Measurements from ENCODE around the gene CD244. TPM values are rescaled to one million over a fixed set of nuclear protein-coding genes. Genes with fewer than 3 reads are reported as not detected.

Gene CD244
- total RNA-seq, 2 donors from 2014 or later, result 0.73 to 1.4 TPM

- Mint-ChIP-seq H3K27ac (peak overlapping the region; percentile 90), H3K4me3 (no peak overlapping the region), H3K4me1 (peaks cover 30% of the 10 kb centered on the region), H3K27me3 (no peaks in the 10 kb centered on the region), H3K36me3 (ENCODE audit: low read depth) (peaks cover 5% of the 10 kb centered on the region)
- no peaks in the 10 kb centered on the region for H3K9me3 ChIP-seq (ENCODE audit: control insufficient read depth, low read length, poor library complexity, severe bottlenecking)
- DNase-seq (peak; percentile 51 to 71 (median 52)), ATAC-seq (peak; percentile 78)
Measured at GRCh38 chr1:160830321-160831153, 32.1 kb downstream of the CD244 start.

GRCh38 chr1:160829766-160830165 is 32.9 kb downstream of the CD244 start:
- Mint-ChIP-seq H3K4me3 (no peak overlapping the region), H3K36me3 (ENCODE audit: low read depth) (peaks cover 5% of the 10 kb centered on the region), H3K27me3 (no peaks in the 10 kb centered on the region), H3K4me1 (peaks cover 25% of the 10 kb centered on the region), H3K27ac (peak overlapping the region; percentile 51)
- no peaks in the 10 kb centered on the region for H3K9me3 ChIP-seq (ENCODE audit: control insufficient read depth, low read length, poor library complexity, severe bottlenecking)
- no peak for ATAC-seq
- DNase-seq, result no peak

GRCh38 chr1:160827418-160827817 is 35.3 kb downstream of the CD244 start:
- peaks cover 5% of the 10 kb centered on the region for H3K36me3 Mint-ChIP-seq (ENCODE audit: low read depth)
- DNase-seq (no peak), ATAC-seq (no peak)
- H3K9me3 ChIP-seq (ENCODE audit: control insufficient read depth, low read length, poor library complexity, severe bottlenecking), result no peaks in the 10 kb centered on the region
- no peak overlapping the region for H3K4me3 Mint-ChIP-seq
- H3K27me3 Mint-ChIP-seq, result no peaks in the 10 kb centered on the region
- H3K4me1 Mint-ChIP-seq, result peaks cover 16% of the 10 kb centered on the region
- peak overlapping the region; percentile 75 for H3K27ac Mint-ChIP-seq

- H3K27me3 Mint-ChIP-seq, result no peaks in the 10 kb centered on the region
- H3K9me3 ChIP-seq (ENCODE audit: control insufficient read depth, low read length, poor library complexity, severe bottlenecking), result no peaks in the 10 kb centered on the region
- peaks cover 5% of the 10 kb centered on the region for H3K36me3 Mint-ChIP-seq (ENCODE audit: low read depth)
- no peak overlapping the region for H3K4me3 Mint-ChIP-seq
- no peak for ATAC-seq
- no peak overlapping the region for H3K27ac Mint-ChIP-seq
- DNase-seq, result no peak
- H3K4me1 Mint-ChIP-seq, result peaks cover 16% of the 10 kb centered on the region
Measured at GRCh38 chr1:160826546-160826945, 36.1 kb downstream of the CD244 start.

GRCh38 chr1:160823296-160823695 is 39.4 kb downstream of the CD244 start:
- Mint-ChIP-seq H3K27me3 (no peaks in the 10 kb centered on the region), H3K4me3 (no peak overlapping the region), H3K27ac (peak overlapping the region; percentile 39), H3K4me1 (peaks cover 10% of the 10 kb centered on the region), H3K36me3 (ENCODE audit: low read depth) (peaks cover 5% of the 10 kb centered on the region)
- ATAC-seq, result no peak
- no peaks in the 10 kb centered on the region for H3K9me3 ChIP-seq (ENCODE audit: control insufficient read depth, low read length, poor library complexity, severe bottlenecking)
- DNase-seq, result no peak

- DNase-seq (no peak), ATAC-seq (no peak)
- Mint-ChIP-seq H3K4me3 (no peak overlapping the region), H3K27me3 (no peaks in the 10 kb centered on the region), H3K27ac (no peak overlapping the region), H3K4me1 (peaks cover 12% of the 10 kb centered on the region), H3K36me3 (ENCODE audit: low read depth) (peaks cover 2% of the 10 kb centered on the region)
- no peaks in the 10 kb centered on the region for H3K9me3 ChIP-seq (ENCODE audit: control insufficient read depth, low read length, poor library complexity, severe bottlenecking)
Measured at GRCh38 chr1:160821627-160822026, 41.1 kb downstream of the CD244 start.

- no peak for ATAC-seq
- no peaks in the 10 kb centered on the region for H3K9me3 ChIP-seq (ENCODE audit: control insufficient read depth, low read length, poor library complexity, severe bottlenecking)
- Mint-ChIP-seq H3K27me3 (no peaks in the 10 kb centered on the region), H3K4me1 (peaks cover 10% of the 10 kb centered on the region), H3K27ac (peak overlapping the region; percentile 70), H3K4me3 (no peak overlapping the region), H3K36me3 (ENCODE audit: low read depth) (peaks cover 3% of the 10 kb centered on the region)
- DNase-seq, result no peak
Measured at GRCh38 chr1:160819186-160819585, 43.5 kb downstream of the CD244 start.

- no peaks in the 10 kb centered on the region for H3K9me3 ChIP-seq (ENCODE audit: control insufficient read depth, low read length, poor library complexity, severe bottlenecking)
- H3K27ac Mint-ChIP-seq, result peak overlapping the region; percentile 70
- peaks cover 15% of the 10 kb centered on the region for H3K4me1 Mint-ChIP-seq
- no peak overlapping the region for H3K4me3 Mint-ChIP-seq
- no peak for ATAC-seq
- no peaks in the 10 kb centered on the region for H3K27me3 Mint-ChIP-seq
- H3K36me3 Mint-ChIP-seq (ENCODE audit: low read depth), result peaks cover 3% of the 10 kb centered on the region
- no peak for DNase-seq
Measured at GRCh38 chr1:160818207-160818937, 44.3 kb downstream of the CD244 start.

GRCh38 chr1:160814856-160815255 is 47.8 kb downstream of the CD244 start:
- ATAC-seq (no peak), DNase-seq (no peak)
- Mint-ChIP-seq H3K27me3 (no peaks in the 10 kb centered on the region), H3K27ac (no peak overlapping the region), H3K4me3 (no peak overlapping the region), H3K36me3 (ENCODE audit: low read depth) (peaks cover 12% of the 10 kb centered on the region), H3K4me1 (peaks cover 40% of the 10 kb centered on the region)
- H3K9me3 ChIP-seq (ENCODE audit: control insufficient read depth, low read length, poor library complexity, severe bottlenecking), result no peaks in the 10 kb centered on the region

- H3K4me1 Mint-ChIP-seq, result peaks cover 42% of the 10 kb centered on the region
- H3K27me3 Mint-ChIP-seq, result no peaks in the 10 kb centered on the region
- H3K27ac Mint-ChIP-seq, result peak overlapping the region; percentile 88
- no peak overlapping the region for H3K4me3 Mint-ChIP-seq
- peaks cover 12% of the 10 kb centered on the region for H3K36me3 Mint-ChIP-seq (ENCODE audit: low read depth)
- H3K9me3 ChIP-seq (ENCODE audit: control insufficient read depth, low read length, poor library complexity, severe bottlenecking), result no peaks in the 10 kb centered on the region
- DNase-seq (no peak), ATAC-seq (no peak)
Measured at GRCh38 chr1:160814316-160814715, 48.4 kb downstream of the CD244 start.

GRCh38 chr1:160813215-160813614 is 49.5 kb downstream of the CD244 start:
- DNase-seq (no peak), ATAC-seq (peak; percentile 49)
- H3K27ac Mint-ChIP-seq, result peak overlapping the region; percentile 88
- H3K9me3 ChIP-seq (ENCODE audit: control insufficient read depth, low read length, poor library complexity, severe bottlenecking), result no peaks in the 10 kb centered on the region
- no peak overlapping the region for H3K4me3 Mint-ChIP-seq
- no peaks in the 10 kb centered on the region for H3K27me3 Mint-ChIP-seq
- H3K36me3 Mint-ChIP-seq (ENCODE audit: low read depth), result peaks cover 12% of the 10 kb centered on the region
- peaks cover 41% of the 10 kb centered on the region for H3K4me1 Mint-ChIP-seq

GRCh38 chr1:160811147-160811546 is 51.5 kb downstream of the CD244 start:
- no peaks in the 10 kb centered on the region for H3K9me3 ChIP-seq (ENCODE audit: control insufficient read depth, low read length, poor library complexity, severe bottlenecking)
- no peaks in the 10 kb centered on the region for H3K27me3 Mint-ChIP-seq
- no peak for DNase-seq
- peaks cover 11% of the 10 kb centered on the region for H3K36me3 Mint-ChIP-seq (ENCODE audit: low read depth)
- H3K4me1 Mint-ChIP-seq, result peaks cover 51% of the 10 kb centered on the region
- no peak overlapping the region for H3K4me3 Mint-ChIP-seq
- peak overlapping the region; percentile 88 for H3K27ac Mint-ChIP-seq
- ATAC-seq, result no peak

- no peaks in the 10 kb centered on the region for H3K27me3 Mint-ChIP-seq
- H3K4me1 Mint-ChIP-seq, result peaks cover 54% of the 10 kb centered on the region
- H3K9me3 ChIP-seq (ENCODE audit: control insufficient read depth, low read length, poor library complexity, severe bottlenecking), result no peaks in the 10 kb centered on the region
- ATAC-seq, result no peak
- H3K27ac Mint-ChIP-seq, result peak overlapping the region; percentile 85
- no peak overlapping the region for H3K4me3 Mint-ChIP-seq
- peaks cover 13% of the 10 kb centered on the region for H3K36me3 Mint-ChIP-seq (ENCODE audit: low read depth)
- no peak for DNase-seq
Measured at GRCh38 chr1:160810486-160810885, 52.2 kb downstream of the CD244 start.
